HFFc6 (cell line): Measurements from ENCODE around the gene CDH23. TPM values are rescaled to one million over a fixed set of nuclear protein-coding genes. Genes with fewer than 3 reads are reported as not detected.

Experiments
- DNase-seq: peaks from one replicate; pipeline ENCODE4 v3.0.0-alpha.2; 2018
- H3K27ac Mint-ChIP-seq: 2 replicates; pipeline ENCODE4 v1.8.0; 2020; ENCODE audit warnings: mild to moderate bottlenecking, mixed read lengths
- H3K27me3 Mint-ChIP-seq: 2 replicates; pipeline ENCODE4 v1.8.0; 2021; ENCODE audit warnings: mild to moderate bottlenecking, moderate library complexity, mixed read lengths; ENCODE audit not compliant: insufficient read depth
- H3K36me3 Mint-ChIP-seq: 2 replicates; pipeline ENCODE4 v1.8.0; 2021; ENCODE audit warnings: low read depth, mixed read lengths
- H3K4me1 Mint-ChIP-seq: 2 replicates; pipeline ENCODE4 v1.8.0; 2020; ENCODE audit warnings: low read depth, mixed read lengths
- H3K4me3 Mint-ChIP-seq: 2 replicates; pipeline ENCODE4 v1.8.0; 2020; ENCODE audit warnings: mild to moderate bottlenecking, moderate library complexity, mixed read lengths
- H3K9me3 Mint-ChIP-seq: 2 replicates; pipeline ENCODE4 v1.8.0; 2020; ENCODE audit warnings: mild to moderate bottlenecking, mixed read lengths
- total RNA-seq, 6 experiments: library from RNA; stranded (reverse); fragmentation: NEBNext Ultra II Directional; extraction: Animal tissue kit (Norgen Biotek cat#: 25700); gene quantifications; 2 replicates in 1 of 6; 3 replicates in 5 of 6; pipeline ENCODE4 v1.2.3, GENCODE V29; 2021
- TF ChIP-seq, protein P1 (sequence below): fragments of 200-600 bp; sonication (generic); IDR thresholded peaks from 2 replicates; pipeline ENCODE4 v1.5.0; 2021; ENCODE audit warnings: antibody characterized with exemption, mild to moderate bottlenecking

The CDH23 gene
- total RNA-seq, 6 experiments from 2014 or later = 0.02 to 0.11 (median 0.04) TPM; not detected in 2

DNA sequence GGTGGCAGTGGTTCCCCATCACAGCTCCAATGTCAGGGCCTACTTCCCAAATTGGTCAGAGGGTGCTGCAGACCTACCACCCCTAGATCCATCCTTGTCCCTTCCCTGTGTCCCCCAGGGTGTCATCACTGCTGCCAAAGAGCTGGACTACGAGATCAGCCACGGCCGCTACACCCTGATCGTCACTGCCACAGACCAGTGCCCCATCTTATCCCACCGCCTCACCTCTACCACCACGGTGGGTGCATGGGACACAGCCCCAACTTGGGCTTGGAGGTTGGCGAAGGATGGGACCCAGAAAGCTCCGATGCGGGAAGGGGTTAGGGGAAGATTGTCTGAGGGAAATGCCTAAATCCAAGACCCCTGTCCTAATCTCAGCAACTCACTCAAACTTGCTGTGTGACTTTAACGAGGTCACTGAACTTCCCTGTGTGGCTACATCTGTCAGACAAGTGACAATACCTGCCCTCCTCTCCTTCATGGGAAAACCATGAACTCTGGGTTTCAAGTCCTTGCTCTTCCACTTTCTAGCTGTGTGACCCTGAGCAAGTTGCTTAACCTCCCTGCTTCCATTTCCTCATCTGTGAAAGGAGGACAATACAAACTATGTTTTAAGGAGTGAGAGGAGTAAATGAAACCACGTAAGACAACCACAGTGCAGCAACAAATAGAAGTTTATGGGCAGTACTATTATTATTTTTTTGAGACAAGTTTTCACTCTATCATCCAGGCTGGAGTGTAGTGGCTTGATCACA, 381.5 kb downstream of the CDH23 start:
- H3K27me3 Mint-ChIP-seq = peaks cover 21% of the 10 kb centered on the region
- TF ChIP-seq, protein P1, sequence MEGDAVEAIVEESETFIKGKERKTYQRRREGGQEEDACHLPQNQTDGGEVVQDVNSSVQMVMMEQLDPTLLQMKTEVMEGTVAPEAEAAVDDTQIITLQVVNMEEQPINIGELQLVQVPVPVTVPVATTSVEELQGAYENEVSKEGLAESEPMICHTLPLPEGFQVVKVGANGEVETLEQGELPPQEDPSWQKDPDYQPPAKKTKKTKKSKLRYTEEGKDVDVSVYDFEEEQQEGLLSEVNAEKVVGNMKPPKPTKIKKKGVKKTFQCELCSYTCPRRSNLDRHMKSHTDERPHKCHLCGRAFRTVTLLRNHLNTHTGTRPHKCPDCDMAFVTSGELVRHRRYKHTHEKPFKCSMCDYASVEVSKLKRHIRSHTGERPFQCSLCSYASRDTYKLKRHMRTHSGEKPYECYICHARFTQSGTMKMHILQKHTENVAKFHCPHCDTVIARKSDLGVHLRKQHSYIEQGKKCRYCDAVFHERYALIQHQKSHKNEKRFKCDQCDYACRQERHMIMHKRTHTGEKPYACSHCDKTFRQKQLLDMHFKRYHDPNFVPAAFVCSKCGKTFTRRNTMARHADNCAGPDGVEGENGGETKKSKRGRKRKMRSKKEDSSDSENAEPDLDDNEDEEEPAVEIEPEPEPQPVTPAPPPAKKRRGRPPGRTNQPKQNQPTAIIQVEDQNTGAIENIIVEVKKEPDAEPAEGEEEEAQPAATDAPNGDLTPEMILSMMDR = no peak
- H3K4me1 Mint-ChIP-seq = peaks cover 13% of the 10 kb centered on the region
- H3K27ac Mint-ChIP-seq = no peak overlapping the region
- no peaks in the 10 kb centered on the region for H3K36me3 Mint-ChIP-seq
- H3K9me3 Mint-ChIP-seq = no peaks in the 10 kb centered on the region
- H3K4me3 Mint-ChIP-seq = no peak overlapping the region
- DNase-seq = no peak

DNA sequence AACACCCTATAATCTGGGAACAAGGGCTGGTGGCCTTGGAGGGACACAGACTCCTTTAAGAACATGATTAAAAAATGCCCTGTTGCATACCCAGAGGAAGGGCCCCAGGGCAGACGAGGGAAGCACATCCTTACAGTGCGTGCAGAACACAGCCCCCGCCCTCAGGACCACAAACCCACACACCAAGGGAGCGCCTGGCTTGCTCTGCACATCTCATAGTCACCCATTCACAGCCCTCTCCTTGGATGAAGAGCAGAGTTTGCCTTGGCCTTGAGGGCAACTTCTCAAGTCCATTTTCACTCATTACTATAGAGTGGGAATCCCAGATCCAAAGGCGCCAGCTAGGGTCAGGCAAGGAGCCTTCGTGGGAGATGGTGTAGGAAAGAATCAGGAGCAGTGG, 382.9 kb downstream of the CDH23 start:
- no peaks in the 10 kb centered on the region for H3K9me3 Mint-ChIP-seq
- H3K27ac Mint-ChIP-seq = no peak overlapping the region
- TF ChIP-seq, protein P1 = no peak
- DNase-seq = no peak
- peaks cover under 1% of the 10 kb centered on the region for H3K4me1 Mint-ChIP-seq
- H3K4me3 Mint-ChIP-seq = no peak overlapping the region
- H3K27me3 Mint-ChIP-seq = peaks cover 27% of the 10 kb centered on the region
- H3K36me3 Mint-ChIP-seq = no peaks in the 10 kb centered on the region

DNA sequence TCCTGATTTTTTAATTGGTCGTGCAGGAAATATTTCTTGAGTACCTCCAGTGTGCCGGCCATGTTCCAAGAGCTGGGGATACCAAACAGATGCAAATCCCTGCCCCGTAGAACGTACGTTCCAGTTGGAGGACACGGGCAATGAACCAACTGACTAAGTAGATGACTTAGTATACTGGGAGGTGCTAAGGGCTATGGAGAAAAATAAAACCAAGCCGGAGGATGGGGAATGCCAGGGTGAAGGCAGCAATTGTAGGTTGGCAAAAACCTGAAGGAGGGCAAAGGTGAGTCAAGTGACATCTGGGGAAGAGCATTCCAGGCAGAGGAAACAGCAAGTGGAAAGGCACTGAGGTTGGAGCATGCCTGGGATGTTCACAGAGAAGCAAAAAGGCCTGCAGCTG, 383.4 kb downstream of the CDH23 start:
- peaks cover 29% of the 10 kb centered on the region for H3K27me3 Mint-ChIP-seq
- no peaks in the 10 kb centered on the region for H3K9me3 Mint-ChIP-seq
- no peaks in the 10 kb centered on the region; the same call in 1 of the 2 replicates for H3K4me1 Mint-ChIP-seq
- TF ChIP-seq, protein P1 = no peak
- no peak for DNase-seq
- no peak overlapping the region for H3K4me3 Mint-ChIP-seq
- no peak overlapping the region for H3K27ac Mint-ChIP-seq
- H3K36me3 Mint-ChIP-seq = no peaks in the 10 kb centered on the region

DNA sequence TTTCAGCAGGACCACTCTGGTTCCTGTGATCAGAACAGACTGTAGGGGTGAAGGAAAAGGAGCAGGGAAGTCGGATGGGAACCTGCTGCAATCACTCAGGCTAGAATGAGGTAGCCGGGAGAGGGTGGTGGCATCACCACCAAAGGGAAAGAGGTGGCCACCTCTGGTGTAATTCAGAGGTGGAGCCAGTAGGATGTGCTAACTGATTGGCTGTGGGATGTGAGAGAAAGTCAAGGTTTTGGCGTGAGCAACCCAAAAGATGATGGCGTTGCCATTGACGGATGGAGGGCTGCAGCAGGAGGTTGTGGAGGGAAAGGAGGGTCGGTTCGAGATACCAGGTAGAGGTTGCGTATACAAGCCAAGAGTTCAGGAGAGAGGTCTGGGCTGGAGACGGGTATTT, 384.0 kb downstream of the CDH23 start:
- H3K36me3 Mint-ChIP-seq = no peaks in the 10 kb centered on the region
- peaks cover 33% of the 10 kb centered on the region for H3K27me3 Mint-ChIP-seq
- H3K9me3 Mint-ChIP-seq = no peaks in the 10 kb centered on the region
- H3K27ac Mint-ChIP-seq = no peak overlapping the region
- DNase-seq = no peak
- H3K4me3 Mint-ChIP-seq = no peak overlapping the region
- TF ChIP-seq, protein P1 = no peak
- no peaks in the 10 kb centered on the region; the same call in 1 of the 2 replicates for H3K4me1 Mint-ChIP-seq

DNA sequence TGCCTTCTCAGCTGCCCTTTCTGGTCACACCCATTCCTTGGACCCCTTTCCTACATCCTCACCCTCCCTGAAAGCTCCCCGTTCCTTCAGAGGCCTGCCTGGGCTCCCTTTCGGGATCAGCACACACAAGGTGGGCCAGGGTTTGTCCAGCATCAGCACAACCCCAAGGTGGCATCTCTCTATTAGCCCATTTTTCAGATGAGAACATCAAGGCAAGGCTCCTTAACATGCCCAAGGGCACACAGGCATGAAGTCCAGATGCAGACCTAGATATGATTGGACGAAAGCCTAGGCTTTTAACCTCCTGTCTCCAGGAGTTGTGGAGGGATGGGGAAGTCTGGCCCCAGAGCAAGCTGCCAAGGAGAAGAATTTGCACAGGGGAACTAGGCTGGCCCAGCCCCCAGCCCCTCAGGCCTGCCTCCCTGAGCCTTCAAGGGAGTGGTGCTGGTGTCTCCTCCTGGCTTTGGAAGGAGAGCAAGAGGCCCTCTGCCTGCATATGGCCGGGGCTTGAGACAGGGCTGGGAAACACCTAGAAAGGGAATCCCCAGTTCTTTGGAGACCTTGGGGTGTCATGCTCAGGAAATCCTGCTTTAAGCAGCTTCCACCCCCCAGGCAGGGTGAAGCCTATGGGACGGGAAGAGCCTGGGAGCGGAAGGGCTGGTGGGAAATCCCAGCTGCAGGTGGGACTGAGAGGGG, 385.6 kb downstream of the CDH23 start:
- no peak overlapping the region for H3K4me3 Mint-ChIP-seq
- no peaks in the 10 kb centered on the region for H3K9me3 Mint-ChIP-seq
- no peak for DNase-seq
- H3K36me3 Mint-ChIP-seq = no peaks in the 10 kb centered on the region
- TF ChIP-seq, protein P1 = no peak
- no peaks in the 10 kb centered on the region; the same call in 1 of the 2 replicates for H3K4me1 Mint-ChIP-seq
- no peak overlapping the region for H3K27ac Mint-ChIP-seq
- H3K27me3 Mint-ChIP-seq = peaks cover 33% of the 10 kb centered on the region
